ENCODE measurements around the gene NUP107.

Gene NUP107

DNA sequence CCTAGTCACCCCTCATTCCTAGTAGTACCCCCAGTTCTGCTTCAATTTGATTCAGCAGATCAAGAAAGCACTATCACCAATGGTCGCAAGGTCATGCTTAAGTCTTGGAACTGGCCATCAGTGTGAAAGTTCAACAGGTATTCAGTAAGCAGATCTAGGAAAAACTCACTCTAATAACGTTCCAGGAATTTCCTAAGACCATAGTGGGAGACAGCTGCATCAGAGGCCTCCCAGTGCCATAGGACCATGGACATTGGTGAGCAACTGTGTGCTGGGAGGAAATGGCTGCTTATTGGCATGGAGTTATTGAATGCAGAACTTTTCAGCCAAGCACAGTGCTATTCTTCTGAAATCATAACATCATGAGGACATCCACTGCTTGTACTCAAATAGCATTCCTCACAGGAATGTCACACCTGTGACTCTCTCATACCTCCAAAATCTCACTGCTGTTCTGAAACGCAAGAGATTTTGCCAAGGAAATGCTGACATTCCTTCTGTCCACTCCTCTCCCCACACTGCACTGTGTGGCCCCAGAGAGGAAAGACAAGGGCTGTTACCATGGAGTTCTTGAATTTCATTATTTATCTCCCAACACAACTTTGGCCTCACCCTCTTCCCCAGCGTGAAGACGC, 90.3 kb downstream of the NUP107 start:
- no peak for DNase-seq

DNA sequence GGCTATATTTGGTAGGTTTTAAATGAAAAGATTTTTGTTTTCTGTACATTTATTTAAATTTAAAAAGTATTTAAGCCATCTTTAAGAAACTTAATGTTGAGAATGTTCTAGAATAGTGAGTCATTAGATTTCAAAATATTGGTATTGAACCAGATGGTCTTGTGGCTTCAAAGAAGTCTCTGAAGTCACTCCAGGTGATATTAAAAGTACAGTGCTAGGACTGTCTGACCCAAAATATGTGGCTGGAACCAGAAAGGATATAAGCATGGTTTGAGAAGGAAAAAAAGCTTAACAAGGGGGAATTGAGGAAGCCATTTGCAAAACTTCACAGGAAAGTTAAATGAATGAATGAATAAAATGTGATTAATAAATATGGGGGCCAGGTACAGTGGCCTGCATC, 92.5 kb downstream of the NUP107 start:
- DNase-seq, result no peak

DNA sequence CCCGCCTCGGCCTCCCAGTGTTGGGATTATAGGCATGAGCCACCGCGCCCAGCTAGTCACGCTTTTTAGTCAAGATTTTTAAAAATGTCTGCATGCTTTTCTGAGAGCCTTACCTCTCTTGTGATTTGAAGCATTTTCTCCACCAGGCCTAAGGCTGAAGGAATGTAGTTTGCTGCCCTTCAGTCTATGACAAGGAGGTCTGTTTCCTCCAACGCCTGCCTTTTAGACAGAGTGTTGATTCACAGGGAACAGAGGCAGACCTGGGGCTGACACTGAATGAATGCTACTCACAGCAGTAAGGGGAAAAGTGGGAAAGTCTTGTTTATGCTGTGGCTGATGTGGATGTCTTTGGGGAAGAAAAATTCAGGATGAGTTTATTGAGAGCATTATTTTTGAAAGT, 94.0 kb downstream of the NUP107 start:
- DNase-seq, result no peak

DNA sequence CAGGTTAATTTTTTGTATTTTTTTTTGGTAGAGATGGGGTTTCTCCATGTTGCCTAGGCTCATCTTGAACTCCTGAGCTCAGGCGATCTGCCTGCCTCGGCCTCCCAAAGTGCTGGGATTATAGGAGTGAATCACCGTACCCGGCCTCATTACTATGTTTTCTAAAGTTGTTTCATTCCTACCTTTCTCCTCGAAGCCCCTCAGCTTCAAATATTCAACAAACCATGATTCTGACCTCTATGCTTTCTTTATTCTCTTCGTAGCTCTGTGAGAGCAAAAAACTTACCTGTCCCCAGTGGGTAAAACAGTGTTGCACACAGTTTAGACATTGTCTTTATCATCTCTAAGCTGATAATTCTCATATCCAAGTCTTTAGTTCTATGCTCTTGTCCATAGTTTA, 95.0 kb downstream of the NUP107 start:
- DNase-seq, result no peak

DNA sequence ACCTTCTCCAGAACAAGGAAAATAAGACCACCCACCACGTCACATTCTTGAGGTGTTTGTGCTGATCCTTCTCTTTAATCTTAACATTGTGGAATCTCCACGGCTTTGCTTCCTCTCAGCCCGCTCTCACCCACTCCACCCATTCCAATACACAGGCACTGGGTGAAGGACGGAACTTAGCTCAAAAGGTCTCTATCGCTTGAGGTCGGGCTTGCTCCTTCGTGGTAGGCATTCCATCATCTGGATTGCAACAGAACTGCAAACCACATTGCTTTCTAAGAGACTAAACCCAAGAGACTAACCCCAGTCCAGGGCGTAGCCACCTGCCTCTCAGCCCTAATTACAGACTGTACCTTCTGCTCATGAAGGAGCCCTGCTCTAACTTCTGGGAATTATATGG, 97.2 kb downstream of the NUP107 start:
- no peak for DNase-seq

DNA sequence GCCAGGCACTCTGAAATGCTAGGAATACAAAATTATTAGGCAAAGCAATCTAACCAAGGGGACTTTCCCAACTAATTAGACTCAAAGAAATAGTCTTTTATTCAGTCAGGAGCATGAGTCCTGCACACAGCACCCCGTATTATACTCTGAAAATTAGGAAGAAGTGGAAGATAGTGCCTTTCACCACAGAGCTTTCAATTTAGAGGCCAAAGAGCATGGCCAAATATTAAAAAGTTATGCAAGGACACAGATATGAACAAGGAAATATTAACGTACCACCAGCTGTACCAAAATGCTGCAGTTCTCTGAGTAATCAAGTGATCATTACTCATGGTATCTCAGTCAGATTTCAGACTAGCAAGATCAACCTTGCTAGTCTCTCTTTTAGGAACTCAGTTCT, 98.6 kb downstream of the NUP107 start:
- no peak for DNase-seq

DNA sequence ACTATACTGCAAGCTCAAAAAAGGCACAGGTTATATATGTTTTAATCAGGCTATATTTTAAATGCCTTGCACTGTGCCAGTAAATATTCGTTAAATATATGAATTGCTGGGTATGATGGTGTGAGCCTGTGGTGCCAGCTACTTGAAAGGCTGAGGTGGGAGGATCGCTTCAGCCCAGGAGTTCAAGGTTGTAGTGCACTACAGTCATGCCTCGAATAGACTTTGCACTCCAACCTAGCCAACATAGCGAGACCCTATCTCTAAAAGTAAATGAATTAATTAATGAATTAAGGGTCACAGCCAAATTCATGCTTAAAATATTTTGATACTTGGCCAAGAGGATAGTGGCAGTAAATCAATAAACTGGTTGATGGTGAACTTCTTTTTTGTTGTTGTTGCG, 99.0 kb downstream of the NUP107 start:
- DNase-seq, result no peak

DNA sequence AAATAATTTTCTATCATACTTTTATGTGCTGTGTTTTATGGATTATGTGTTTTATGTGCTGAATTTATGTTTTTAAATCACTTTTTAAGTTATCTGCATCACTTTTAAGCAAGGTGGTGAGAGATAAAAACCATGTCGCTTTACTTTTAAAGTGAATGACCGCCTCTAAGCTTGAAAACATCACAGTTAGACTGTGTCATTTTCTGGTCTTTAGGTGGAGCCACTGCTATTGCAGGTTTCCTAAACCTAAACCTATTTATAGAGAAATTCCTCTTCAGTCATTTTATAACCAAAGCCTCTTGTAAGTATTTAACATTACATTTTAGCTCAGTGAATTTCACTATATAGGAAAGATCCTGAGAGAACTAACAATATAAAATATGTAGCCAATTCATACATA, 100.2 kb downstream of the NUP107 start:
- no peak for DNase-seq

DNA sequence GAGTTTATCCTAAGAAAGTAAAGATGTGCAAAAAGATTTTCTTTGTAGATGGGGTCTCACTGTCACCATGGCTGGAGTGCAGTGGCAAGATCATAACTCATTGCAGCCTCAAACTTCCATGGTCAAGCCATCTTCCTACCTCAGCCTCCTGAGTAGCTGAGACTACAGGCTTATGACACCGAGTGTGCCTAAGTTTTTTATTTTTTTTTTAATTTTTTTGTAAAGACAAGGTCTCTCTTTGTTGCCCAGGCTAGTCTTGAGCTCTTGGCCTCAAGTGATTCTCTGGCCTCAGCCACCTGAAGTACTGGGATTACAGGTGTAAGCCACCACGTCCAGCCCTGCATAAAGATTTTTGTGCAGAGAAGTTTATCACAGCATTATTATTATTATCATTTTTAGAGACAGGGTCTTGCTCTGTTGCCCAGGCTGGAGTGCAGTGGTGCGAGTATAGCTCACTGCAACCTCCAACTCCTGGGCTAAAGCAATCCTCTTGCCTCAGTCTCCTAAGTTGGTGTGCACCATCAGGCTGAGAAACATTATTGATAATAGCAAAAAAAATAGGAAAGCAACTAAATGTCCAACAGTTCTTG, 101.9 kb downstream of the NUP107 start:
- DNase-seq, result no peak

DNA sequence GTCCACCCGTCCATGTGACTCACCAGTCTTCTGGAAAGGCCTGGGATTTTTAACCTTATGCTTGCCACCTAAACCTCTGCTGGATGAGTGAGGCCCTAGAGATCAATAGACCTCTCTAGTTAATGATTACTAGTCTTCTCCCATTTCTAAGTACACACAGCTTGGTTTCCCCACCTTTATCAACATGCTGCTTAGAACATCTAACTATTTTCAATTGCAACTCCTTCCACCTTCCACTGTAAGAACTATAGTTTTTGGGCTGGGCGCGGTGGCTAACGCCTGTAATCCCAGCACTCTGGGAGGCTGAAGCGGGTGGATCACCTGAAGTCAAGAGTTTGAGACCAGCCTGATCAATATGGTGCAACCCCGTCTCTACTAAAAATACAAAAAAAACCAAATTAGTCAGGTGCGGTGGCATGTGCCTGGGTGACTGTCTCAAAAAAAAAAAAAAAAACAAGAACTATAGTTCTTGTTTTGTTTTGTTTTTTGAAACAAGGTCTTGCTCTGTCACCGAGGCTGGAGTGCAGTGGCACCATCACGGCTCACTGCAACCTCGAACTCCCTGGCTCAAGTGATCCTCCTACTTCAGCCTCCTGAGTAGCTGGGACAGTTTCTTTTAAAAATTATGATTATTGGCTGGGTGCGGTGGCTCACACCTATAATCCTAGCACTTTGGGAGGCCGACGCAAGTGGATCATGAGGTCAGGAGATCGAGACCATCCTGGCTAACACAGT, 102.5 kb downstream of the NUP107 start:
- no peak for DNase-seq

DNA sequence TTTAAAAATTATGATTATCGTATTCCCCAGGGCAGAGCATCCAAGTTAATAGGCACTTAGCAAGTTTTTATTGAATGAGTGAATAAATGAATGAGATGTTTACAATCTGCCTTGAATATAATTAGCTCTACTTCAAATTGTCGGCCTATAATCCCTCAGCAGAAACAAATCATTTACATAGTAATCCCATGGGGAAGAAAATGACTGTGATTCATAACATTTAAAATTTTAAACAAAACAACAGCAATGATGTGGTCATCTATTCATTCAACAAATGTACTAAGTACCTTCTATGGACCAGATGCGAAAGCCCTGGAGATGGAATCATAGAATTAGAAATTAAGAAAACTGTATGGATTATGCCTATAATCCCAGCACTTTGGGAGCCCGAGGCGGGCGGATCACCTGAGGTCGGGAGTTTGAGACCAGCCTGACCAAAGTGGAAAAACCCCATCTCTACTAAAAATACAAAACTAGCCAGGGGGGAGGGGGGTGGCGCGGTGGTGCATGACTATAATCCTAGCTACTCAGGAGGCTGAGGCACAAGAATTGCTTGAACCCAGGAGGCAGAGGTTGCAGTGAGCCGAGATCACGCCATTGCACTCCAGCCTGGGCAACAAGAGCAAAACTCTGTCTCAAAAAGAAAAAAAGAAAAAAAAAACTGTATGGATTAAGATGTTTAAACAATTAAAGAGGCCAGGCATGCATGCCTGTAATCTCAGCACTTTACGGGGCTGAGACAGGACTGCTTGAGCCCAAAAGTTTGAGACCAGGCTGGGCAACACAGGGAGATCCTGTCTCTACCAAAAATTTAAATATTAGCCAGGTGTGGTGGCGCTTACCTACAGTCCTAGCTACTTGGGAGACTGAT, 103.5 kb downstream of the NUP107 start:
- DNase-seq, result no peak

DNA sequence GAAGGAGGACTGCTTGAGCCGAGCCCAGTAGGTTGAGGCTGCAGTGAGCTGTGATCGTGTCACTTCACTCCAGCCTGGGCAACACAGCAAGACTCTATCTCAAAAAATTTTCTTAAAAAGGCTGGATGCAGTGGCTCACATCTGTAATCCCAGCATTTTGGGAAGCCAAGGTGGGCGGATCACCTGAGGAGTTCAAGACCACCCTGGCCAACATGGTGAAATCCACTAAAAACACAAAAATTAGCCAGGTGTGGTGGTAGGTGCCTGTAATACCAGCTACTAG, 104.1 kb downstream of the NUP107 start:
- no peak for DNase-seq

DNA sequence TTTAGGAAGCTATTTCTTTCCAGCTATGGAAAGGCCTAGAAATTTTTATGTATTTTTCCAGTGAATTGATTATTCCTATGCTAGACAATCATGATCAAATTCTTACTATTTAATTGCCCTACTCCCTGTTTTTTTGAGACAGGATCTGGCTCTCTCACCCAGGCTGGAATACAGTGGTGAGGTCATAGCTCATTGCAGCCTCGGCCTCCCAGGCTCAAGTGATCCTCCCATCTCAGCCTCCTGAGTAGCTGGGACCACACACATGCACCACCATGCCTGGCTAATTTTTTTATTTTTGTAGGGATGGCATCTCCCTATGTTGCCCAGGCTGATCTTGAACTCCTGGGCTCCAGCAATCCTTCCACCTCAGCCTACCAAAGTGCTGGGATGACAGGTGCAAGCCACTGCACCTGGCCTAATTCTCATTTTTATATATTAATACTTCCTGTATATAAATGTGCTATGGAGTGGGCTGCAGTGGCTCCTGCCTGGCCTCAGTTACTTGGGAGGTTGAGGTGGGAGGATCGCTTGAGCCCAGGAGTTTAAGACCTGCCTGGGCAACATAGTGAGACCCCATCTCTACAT, 105.2 kb downstream of the NUP107 start:
- DNase-seq, result no peak

DNA sequence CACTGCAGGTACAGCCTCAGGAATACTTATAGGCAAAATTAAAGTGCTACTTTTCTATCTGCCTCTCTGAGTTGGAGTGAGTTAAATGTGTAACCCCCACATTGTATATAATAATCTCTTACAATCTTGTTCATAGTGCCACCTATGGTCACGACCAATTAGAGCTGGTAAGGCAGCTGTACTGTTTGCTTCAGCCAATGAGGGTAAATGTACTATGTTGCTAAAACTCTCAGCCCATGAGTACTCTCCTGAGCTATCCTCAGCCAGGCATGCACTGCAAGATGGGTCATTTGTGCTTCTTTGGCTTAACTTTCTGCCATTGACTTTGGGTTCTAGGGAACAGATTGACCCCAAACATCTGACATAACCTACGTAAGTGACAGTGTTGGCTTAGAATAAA, 106.2 kb downstream of the NUP107 start:
- no peak for DNase-seq

DNA sequence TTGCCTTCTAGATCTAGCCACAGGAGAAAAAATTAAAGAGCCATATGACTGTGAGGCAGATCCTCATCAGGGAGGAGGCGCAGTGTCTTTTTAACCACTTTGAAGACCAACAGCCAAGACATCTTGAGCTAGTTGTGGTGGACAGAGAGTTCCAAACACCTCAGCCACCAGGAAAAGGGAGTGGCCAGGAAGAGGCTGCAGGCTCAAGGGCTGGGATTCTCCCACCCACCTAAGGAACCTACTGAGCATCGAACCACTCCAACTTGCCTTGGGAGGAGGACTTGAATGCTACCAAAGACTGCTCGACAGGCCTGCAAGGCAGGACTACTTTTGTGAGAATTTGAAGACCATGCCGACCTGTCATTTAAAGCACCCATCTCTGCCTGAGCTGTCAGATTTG, 106.7 kb downstream of the NUP107 start:
- DNase-seq, result no peak

DNA sequence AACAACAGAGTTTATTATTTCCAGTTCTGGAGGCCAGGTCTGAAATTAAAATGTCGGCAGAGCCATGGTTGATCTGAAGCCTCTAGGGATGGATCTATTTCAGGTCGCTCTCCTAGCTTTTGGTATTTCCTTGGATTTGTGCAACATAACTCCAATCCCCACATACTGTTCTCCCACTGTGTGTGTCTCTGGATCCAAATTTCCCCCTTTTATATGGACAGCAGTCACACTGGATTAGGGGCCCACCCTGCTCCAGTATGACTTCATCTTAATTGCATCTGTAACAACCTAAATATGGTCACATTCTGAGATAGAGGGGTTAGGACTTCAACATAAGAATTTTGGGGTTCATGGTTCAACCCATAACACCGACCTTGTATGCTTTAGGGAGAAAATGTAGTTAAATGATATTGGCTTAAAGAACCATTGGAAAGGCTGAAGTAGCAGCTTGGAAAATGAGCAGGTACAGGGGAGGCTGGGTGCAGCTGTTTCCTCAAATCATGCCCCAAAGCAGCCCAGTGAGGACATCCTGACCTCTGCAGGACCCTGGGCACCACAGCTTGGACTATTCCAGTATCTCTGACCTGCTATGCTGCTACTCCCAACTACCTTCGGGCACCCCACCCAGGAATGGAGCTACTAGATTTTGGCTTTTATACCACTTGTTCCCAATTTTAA, 107.3 kb downstream of the NUP107 start:
- no peak for DNase-seq

DNA sequence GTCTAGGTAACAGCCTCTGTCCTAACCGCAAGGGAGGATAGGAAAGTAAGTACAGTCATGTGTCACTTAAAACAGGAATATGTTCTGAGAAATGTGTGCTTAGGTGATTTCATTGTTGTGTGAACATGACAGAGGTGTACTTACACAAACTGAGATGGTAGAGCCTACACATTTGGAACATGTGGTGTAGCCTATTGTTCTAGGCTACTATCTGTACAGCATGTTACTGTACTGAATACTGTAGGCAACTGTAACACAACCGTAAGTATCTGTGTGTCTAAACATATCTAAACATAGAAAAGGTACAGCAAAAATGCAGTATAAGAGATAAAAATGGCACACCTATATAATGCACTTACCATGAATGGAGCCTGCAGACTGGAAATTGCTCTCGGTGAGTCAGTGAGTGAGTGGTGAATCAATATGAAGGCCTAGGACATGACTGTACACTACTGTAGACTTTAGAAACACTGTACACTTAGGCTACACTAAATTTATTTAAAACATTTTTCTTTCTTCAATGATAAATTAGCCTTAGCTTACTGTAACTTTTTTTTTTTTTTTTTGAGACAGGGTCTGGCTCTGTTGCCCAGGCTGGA, 108.0 kb downstream of the NUP107 start:
- no peak for DNase-seq

All from activated CD4-positive, CD25-positive, alpha-beta regulatory T cell (primary cell).